Upper lobe of left lung (tissue), 6 donors: ENCODE data around the gene MAD1L1. TPM values are rescaled to one million over a fixed set of nuclear protein-coding genes. Genes with fewer than 3 reads are reported as not detected.

Source experiments
- ATAC-seq, 2 donors: fragments of 200-7000 bp; cut with Tn5 transposase; one replicate each; pipeline ENCODE4 v1.9.1; 2022; ENCODE audit warnings: mild to moderate bottlenecking in 2 of 2, moderate library complexity in 2 of 2; ENCODE audit not compliant: low FRiP score in 2 of 2
- DNase-seq, 2 donors: peaks; one replicate each; pipeline ENCODE4 v3.0.0-alpha.2; 2019 to 2020
- H3K27ac ChIP-seq, 4 donors: fragments of 200-600 bp; sonication (generic); one replicate each; pipeline ENCODE4 v1.5.1; 2016 to 2019
- H3K27me3 ChIP-seq, 4 donors: fragments of 200-600 bp; sonication (generic); one replicate each; pipeline ENCODE4 v1.5.1; 2017 to 2019
- H3K36me3 ChIP-seq, 4 donors: fragments of 200-600 bp; sonication (generic); one replicate each; pipeline ENCODE4 v1.5.1; 2016 to 2019
- H3K4me1 ChIP-seq, 4 donors: fragments of 200-600 bp; sonication (generic); one replicate each; pipeline ENCODE4 v1.5.1; 2018 to 2019
- H3K4me3 ChIP-seq, 4 donors: fragments of 200-600 bp; sonication (generic); one replicate each; pipeline ENCODE4 v1.5.1; 2017 to 2019; ENCODE audit warnings: mild to moderate bottlenecking in 2 of 4, moderate library complexity in 1 of 4
- H3K9me3 ChIP-seq, 4 donors: fragments of 200-600 bp; sonication (generic); one replicate each; pipeline ENCODE4 v1.5.1; 2018 to 2019
- EP300 ChIP-seq, 4 donors: sonication (generic); formaldehyde crosslinking; IDR thresholded peaks; one replicate each; pipeline ENCODE4 v1.5.1; 2017; ENCODE audit warnings: antibody characterized with exemption in 4 of 4, control low read depth in 2 of 4
- POLR2A ChIP-seq, 4 donors: fragments of 450-650 bp; IDR thresholded peaks; one replicate each; pipeline ENCODE4 v1.5.1; 2016 to 2017; ENCODE audit warnings: antibody characterized with exemption in 4 of 4, mild to moderate bottlenecking in 2 of 4
- POLR2AphosphoS5 ChIP-seq, 2 donors: sonication (generic); formaldehyde crosslinking; IDR thresholded peaks; one replicate each; pipeline ENCODE4 v1.5.1; 2017; ENCODE audit warnings: antibody characterized with exemption in 2 of 2
- WGBS, 2 donors: methylation state at CpG; one replicate each; pipeline ENCODE4 v1.1.5; 2017 to 2018; 5-methylcytosine and 5-hydroxymethylcytosine counted together
- total RNA-seq, 6 donors: library from RNA; depleted of rRNA in 4 of 6; stranded (reverse); fragments of >200 nt in 4 of 6; gene quantifications; one replicate each; pipeline versions ENCODE4 v1.1.0 to v1.2.1, GENCODE V29; 2016 to 2021
- TF ChIP-seq, protein P1 (sequence below), 6 experiments: fragments of 450-650 bp in 4 of 6; fragments of 200-600 bp in 2 of 6; sonication (generic) in 2 of 6; IDR thresholded peaks; one replicate each; pipeline ENCODE4 v1.5.1; 2016 to 2019; ENCODE audit warnings: antibody characterized with exemption in 6 of 6
- donor health status: DM: no; HTN: no; CAD: no; lungs with moderate emphysema.
- donor health status: DM: no; HTN: yes; CAD: no; lungs with severe emphysema.

Gene MAD1L1
- total RNA-seq, 6 donors from 2014 or later = 40.6 to 364 (median 65.6) TPM

DNA sequence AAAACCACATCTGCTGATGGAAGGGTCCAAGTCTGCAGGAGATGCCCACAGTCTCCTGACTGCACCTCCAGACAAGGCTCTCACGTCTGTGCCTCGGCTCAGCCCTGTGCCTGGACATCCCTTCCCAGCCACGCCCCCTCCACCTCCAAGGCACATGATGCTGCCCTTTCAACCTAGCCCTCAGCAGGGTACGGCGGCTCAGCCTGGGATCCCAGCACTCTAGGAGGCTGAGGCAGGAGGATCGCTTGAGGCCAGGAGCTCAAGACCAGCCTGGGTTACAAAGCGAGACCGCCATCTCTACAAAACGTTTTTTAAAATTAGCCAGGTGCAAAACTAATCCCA, 14.3 kb downstream of the MAD1L1 start:
- Histone ChIP-seq H3K4me3 (no peak overlapping the region), H3K36me3 (peaks cover 22 to 99% (median 84%) of the 10 kb centered on the region in 4 donors), H3K4me1 (no peaks in the 10 kb centered on the region), H3K27ac (no peak overlapping the region), H3K27me3 (no peaks in the 10 kb centered on the region), H3K9me3 (no peaks in the 10 kb centered on the region)
- ATAC-seq = no peak
- WGBS, 2 donors = 96% methylated on average over 7 to 9 of the region's 9 CpGs
- no peak for DNase-seq
- TF ChIP-seq, protein P1, sequence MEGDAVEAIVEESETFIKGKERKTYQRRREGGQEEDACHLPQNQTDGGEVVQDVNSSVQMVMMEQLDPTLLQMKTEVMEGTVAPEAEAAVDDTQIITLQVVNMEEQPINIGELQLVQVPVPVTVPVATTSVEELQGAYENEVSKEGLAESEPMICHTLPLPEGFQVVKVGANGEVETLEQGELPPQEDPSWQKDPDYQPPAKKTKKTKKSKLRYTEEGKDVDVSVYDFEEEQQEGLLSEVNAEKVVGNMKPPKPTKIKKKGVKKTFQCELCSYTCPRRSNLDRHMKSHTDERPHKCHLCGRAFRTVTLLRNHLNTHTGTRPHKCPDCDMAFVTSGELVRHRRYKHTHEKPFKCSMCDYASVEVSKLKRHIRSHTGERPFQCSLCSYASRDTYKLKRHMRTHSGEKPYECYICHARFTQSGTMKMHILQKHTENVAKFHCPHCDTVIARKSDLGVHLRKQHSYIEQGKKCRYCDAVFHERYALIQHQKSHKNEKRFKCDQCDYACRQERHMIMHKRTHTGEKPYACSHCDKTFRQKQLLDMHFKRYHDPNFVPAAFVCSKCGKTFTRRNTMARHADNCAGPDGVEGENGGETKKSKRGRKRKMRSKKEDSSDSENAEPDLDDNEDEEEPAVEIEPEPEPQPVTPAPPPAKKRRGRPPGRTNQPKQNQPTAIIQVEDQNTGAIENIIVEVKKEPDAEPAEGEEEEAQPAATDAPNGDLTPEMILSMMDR (IDR thresholded peaks at IDR 0.05) = no peak
- TF ChIP-seq POLR2A (IDR thresholded peaks at IDR 0.05) (no peak), EP300 (IDR thresholded peaks at IDR 0.05) (no peak), POLR2AphosphoS5 (IDR thresholded peaks at IDR 0.05) (no peak)

DNA sequence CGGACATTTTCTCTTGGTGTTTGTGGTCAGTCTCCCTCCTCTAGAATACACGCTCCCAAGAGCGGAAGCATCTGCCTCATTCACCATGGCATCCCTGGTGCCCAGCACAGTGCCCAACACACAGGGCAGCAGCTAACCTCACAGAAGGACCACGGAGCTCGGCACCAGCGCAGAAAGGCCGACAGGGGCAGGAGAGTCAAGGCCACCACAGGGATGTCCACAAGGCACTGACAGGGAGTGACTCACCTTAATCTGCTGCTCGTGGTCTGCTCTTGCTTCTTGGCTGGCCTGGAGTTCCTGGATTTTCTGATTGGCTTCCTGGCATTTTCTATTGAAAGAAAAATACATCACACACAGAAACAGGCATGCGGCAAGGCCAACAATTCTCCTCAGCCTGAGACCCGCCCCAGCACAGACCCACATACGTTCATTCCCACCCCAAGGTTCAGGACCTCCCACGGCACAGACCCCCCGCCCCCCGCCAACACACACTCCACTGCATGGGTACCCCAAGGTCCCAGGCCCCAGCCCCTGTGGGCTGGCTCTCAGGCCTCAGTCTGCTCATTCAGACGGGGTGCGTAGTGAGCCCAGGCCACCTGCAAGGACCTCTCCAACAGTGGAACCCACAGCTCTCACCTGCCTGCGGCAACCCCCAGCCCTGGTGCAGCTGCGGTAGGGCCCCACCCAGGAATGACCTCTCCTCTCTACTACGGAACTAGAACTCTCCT, 14.9 kb downstream of the MAD1L1 start:
- Histone ChIP-seq H3K9me3 (no peaks in the 10 kb centered on the region), H3K36me3 (peaks cover 22 to 99% (median 85%) of the 10 kb centered on the region in 4 donors), H3K27me3 (no peaks in the 10 kb centered on the region), H3K4me3 (no peak overlapping the region), H3K27ac (no peak overlapping the region), H3K4me1 (no peaks in the 10 kb centered on the region)
- DNase-seq (peak in 1 of 2 donors; percentile 48), ATAC-seq (no peak)
- WGBS, 2 donors = 86 to 93% methylated on average over 11 to 19 of the region's 19 CpGs
- TF ChIP-seq POLR2A (IDR thresholded peaks at IDR 0.05) (no peak), POLR2AphosphoS5 (IDR thresholded peaks at IDR 0.05) (no peak), EP300 (IDR thresholded peaks at IDR 0.05) (no peak)
- TF ChIP-seq, protein P1 (IDR thresholded peaks at IDR 0.05) = no peak

DNA sequence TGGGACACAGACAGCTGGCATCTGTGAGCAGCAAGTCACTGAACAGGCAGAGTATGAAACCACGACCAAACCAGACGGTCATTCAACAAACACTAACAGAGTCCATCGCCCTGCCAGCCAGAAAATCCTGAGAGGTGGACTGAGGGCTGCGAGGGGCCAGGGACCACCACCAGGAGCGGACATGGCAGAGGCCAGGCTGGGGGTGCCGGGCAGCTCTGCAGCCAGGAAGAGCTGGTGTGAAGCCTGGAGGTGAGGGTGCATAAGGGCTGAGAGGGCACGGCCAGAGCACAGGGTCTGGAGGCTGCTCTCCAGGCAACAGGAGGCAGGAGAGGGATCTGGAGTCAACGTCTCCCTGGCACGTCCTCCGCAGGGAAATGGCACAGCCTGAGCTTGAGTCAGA, 15.5 kb downstream of the MAD1L1 start:
- peaks cover 21 to 99% (median 85%) of the 10 kb centered on the region in 4 donors for H3K36me3 ChIP-seq
- TF ChIP-seq POLR2AphosphoS5 (IDR thresholded peaks at IDR 0.05) (no peak), POLR2A (IDR thresholded peaks at IDR 0.05) (no peak), EP300 (IDR thresholded peaks at IDR 0.05) (no peak)
- TF ChIP-seq, protein P1 (IDR thresholded peaks at IDR 0.05) = no peak
- no peaks in the 10 kb centered on the region for H3K4me1 ChIP-seq
- 88 to 95% methylated on average over 8 to 10 of the region's 10 CpGs for WGBS, 2 donors
- H3K4me3 ChIP-seq = no peak overlapping the region
- H3K9me3 ChIP-seq = no peaks in the 10 kb centered on the region
- no peak for ATAC-seq
- DNase-seq = peak in 1 of 2 donors; percentile 48
- no peaks in the 10 kb centered on the region for H3K27me3 ChIP-seq
- no peak overlapping the region for H3K27ac ChIP-seq

DNA sequence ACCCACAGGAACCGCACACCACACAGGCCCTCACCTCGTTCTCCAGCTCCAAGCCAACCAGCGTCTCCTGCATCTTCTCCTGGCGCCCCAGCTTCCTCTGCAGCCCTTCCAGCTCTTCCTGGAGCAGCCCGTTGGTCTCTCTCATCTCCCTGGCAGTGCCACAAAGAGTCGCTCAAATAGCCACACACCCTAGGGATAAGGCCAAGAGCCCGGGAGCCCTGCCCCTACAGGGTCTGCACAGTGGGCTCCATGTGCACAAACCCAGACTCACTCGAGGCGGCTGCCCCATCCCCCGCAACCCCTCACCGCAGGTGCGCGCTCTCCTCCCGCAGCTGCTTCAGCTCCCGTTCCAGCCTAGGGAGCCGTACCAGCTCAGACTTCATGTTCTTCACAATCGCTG, 16.9 kb downstream of the MAD1L1 start:
- no peaks in the 10 kb centered on the region for H3K9me3 ChIP-seq
- H3K4me1 ChIP-seq = no peaks in the 10 kb centered on the region
- WGBS, 2 donors = 92 to 97% methylated on average over 12 to 13 of the region's 17 CpGs
- ATAC-seq (no peak), DNase-seq (peak in 1 of 2 donors; percentile 40)
- H3K36me3 ChIP-seq = peaks cover 25 to 99% (median 82%) of the 10 kb centered on the region in 4 donors
- no peak overlapping the region for H3K4me3 ChIP-seq
- TF ChIP-seq, protein P1 (IDR thresholded peaks at IDR 0.05) = no peak
- TF ChIP-seq POLR2A (IDR thresholded peaks at IDR 0.05) = no peak
- TF ChIP-seq POLR2AphosphoS5 (IDR thresholded peaks at IDR 0.05) = no peak
- TF ChIP-seq EP300 (IDR thresholded peaks at IDR 0.05) = no peak
- H3K27ac ChIP-seq = no peak overlapping the region
- no peaks in the 10 kb centered on the region for H3K27me3 ChIP-seq

DNA sequence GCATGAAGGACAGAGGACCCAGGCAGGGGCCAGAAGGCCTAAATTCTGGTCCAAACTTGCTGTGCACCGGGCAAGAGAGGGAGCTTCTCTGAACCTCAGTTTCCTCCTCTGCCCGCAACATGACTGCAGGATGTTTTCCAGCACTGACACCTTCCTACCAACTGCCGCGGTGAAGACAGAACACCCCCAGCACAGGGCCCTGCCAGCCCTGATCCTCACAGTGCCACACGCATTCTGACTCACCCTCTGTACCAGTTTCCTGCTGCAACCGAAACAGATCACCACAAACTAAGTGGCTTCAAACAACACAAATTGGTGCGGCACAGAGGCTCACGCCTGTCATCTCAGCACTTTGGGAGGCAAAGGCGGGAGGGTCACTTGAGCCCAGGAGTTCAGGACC, 18.1 kb downstream of the MAD1L1 start:
- H3K4me3 ChIP-seq = no peak overlapping the region
- no peak overlapping the region for H3K27ac ChIP-seq
- DNase-seq (no peak), ATAC-seq (no peak)
- H3K36me3 ChIP-seq = peaks cover 25 to 90% (median 77%) of the 10 kb centered on the region in 4 donors
- H3K9me3 ChIP-seq = no peaks in the 10 kb centered on the region
- peaks cover 0 to 2% (median 0%) of the 10 kb centered on the region in 4 donors for H3K4me1 ChIP-seq
- 91 to 92% methylated on average over 8 to 9 of the region's 9 CpGs for WGBS, 2 donors
- H3K27me3 ChIP-seq = no peaks in the 10 kb centered on the region
- TF ChIP-seq, protein P1 (IDR thresholded peaks at IDR 0.05) = no peak
- no peak for TF ChIP-seq POLR2AphosphoS5 (IDR thresholded peaks at IDR 0.05)
- TF ChIP-seq EP300 (IDR thresholded peaks at IDR 0.05) = no peak
- no peak for TF ChIP-seq POLR2A (IDR thresholded peaks at IDR 0.05)
